SK-N-SH (cell line): ENCODE results near the gene RHBDD3. TPM values are rescaled to one million over a fixed set of nuclear protein-coding genes. Genes with fewer than 3 reads are reported as not detected.

Experiments
- CTCF ChIA-PET: fragments of 300-600, 350-600 bp; formaldehyde crosslinking; extraction: SDS; loops from one replicate; lab custom pipeline; 2021; lab: Yijun Ruan, JAX
- POLR2A ChIA-PET: fragments of 350-600 bp; sonication (Branson Sonifier 250); formaldehyde crosslinking; extraction: SDS; loops from one replicate; lab custom pipeline; 2020; ENCODE audit warnings: antibody characterized with exemption, inconsistent platforms; lab: Yijun Ruan, JAX
- DNase-seq: peaks from one replicate; pipeline ENCODE4 v3.0.0; 2012
- H2AFZ ChIP-seq: fragments of 200-600 bp; sonication (generic); 2 replicates; pipeline ENCODE4 v1.8.1; 2016; ENCODE audit warnings: antibody characterized with exemption, mild to moderate bottlenecking, low read depth
- H3F3A ChIP-seq: fragments of 200-600 bp; sonication (generic); replicated peaks from 2 replicates; pipeline ENCODE3; 2016; ENCODE audit warnings: antibody characterized with exemption, mild to moderate bottlenecking; ENCODE audit not compliant: insufficient read depth
- H3K27ac ChIP-seq, 2 experiments: fragments of 200-500 bp in 1 of 2; fragments of 200-600 bp in 1 of 2; sonication (Bioruptor generic) in 1 of 2; sonication (generic), shearing (Covaris generic) in 1 of 2; 2 replicates each; pipeline versions ENCODE4 v1.5.1 to v1.6.1; 2014 to 2016; ENCODE audit warnings: low read depth in 2 of 2, inconsistent platforms in 1 of 2, low read length in 1 of 2, mild to moderate bottlenecking in 1 of 2, mixed read lengths in 1 of 2
- H3K27me3 ChIP-seq: fragments of 200-600 bp; sonication (generic), shearing (Covaris generic); 2 replicates; pipeline ENCODE4 v1.6.1; 2016; ENCODE audit warnings: mixed run types; ENCODE audit not compliant: insufficient read depth
- H3K36me3 ChIP-seq, 2 experiments: fragments of 200-500 bp in 1 of 2; fragments of 200-600 bp in 1 of 2; sonication (Bioruptor generic) in 1 of 2; sonication (generic) in 1 of 2; replicated peaks in 1 of 2; 2 replicates each; pipeline versions ENCODE3 to v1.5.1; 2014 to 2016; ENCODE audit warnings: low read length in 1 of 2, mild to moderate bottlenecking in 1 of 2; ENCODE audit not compliant: insufficient read depth in 2 of 2, control insufficient read depth in 1 of 2
- H3K4me1 ChIP-seq, 2 experiments: fragments of 200-500 bp in 1 of 2; fragments of 200-600 bp in 1 of 2; sonication (Bioruptor generic) in 1 of 2; sonication (generic), shearing (Covaris generic) in 1 of 2; 2 replicates each; pipeline versions ENCODE4 v1.5.1 to v1.6.1; 2014 to 2016; ENCODE audit warnings: low read depth in 1 of 2, low read length in 1 of 2, mixed run types in 1 of 2; ENCODE audit not compliant: insufficient read depth in 2 of 2, control insufficient read depth in 1 of 2
- H3K4me2 ChIP-seq: fragments of 200-600 bp; sonication (generic), shearing (Covaris generic); 2 replicates; pipeline ENCODE4 v1.6.1; 2017; ENCODE audit warnings: mixed run types
- H3K4me3 ChIP-seq, 2 experiments: fragments of 200-500 bp in 1 of 2; fragments of 200-600 bp in 1 of 2; sonication (Bioruptor generic) in 1 of 2; sonication (generic), shearing (Covaris generic) in 1 of 2; 2 replicates each; pipeline versions ENCODE4 v1.5.1 to v1.8.1; 2014 to 2016; ENCODE audit warnings: low read depth in 2 of 2, inconsistent platforms in 1 of 2, low read length in 1 of 2, mild to moderate bottlenecking in 1 of 2, mixed read lengths in 1 of 2, moderate library complexity in 1 of 2
- H3K79me2 ChIP-seq: fragments of 200-600 bp; sonication (generic); 2 replicates; pipeline ENCODE4 v1.8.1; 2017; ENCODE audit warnings: mild to moderate bottlenecking; ENCODE audit not compliant: insufficient read depth
- H3K9ac ChIP-seq: fragments of 200-600 bp; sonication (generic); 2 replicates; pipeline ENCODE4 v1.6.1; 2017; ENCODE audit warnings: mixed run types
- H3K9me2 ChIP-seq: fragments of 200-600 bp; sonication (generic); 2 replicates; pipeline ENCODE4 v1.6.1; 2017; ENCODE audit warnings: mixed run types
- H3K9me3 ChIP-seq: fragments of 200-600 bp; sonication (generic); 2 replicates; pipeline ENCODE4 v1.6.1; 2017; ENCODE audit warnings: mixed run types, mild to moderate bottlenecking, moderate library complexity
- H4K20me1 ChIP-seq: fragments of 200-600 bp; sonication (generic); 2 replicates; pipeline ENCODE4 v1.6.1; 2017; ENCODE audit warnings: mild to moderate bottlenecking, mixed run types; ENCODE audit not compliant: insufficient read depth
- CHD2 ChIP-seq: fragments of 150-350 bp; IDR thresholded peaks from 2 replicates; pipeline ENCODE4 v1.6.1; 2018; ENCODE audit warnings: low read length; ENCODE audit not compliant: partially characterized antibody
- ELF1 ChIP-seq: IDR thresholded peaks from 2 replicates; pipeline ENCODE4 v1.4.0; 2012
- EP300 ChIP-seq, 2 experiments: IDR thresholded peaks; 2 replicates each; pipeline versions ENCODE4 v1.4.0 to v1.6.1; 2012; ENCODE audit warnings: borderline replicate concordance in 1 of 2, low read depth in 1 of 2, low read length in 1 of 2
- FOSL2 ChIP-seq: IDR thresholded peaks from 2 replicates; pipeline ENCODE4 v1.4.0; 2012; ENCODE audit warnings: low read depth, mild to moderate bottlenecking, moderate library complexity, borderline replicate concordance
- JUND ChIP-seq: IDR thresholded peaks from 2 replicates; pipeline ENCODE4 v1.4.0; 2012
- MXI1 ChIP-seq: IDR thresholded peaks from 2 replicates; pipeline ENCODE4 v1.6.1; 2012; ENCODE audit warnings: mild to moderate bottlenecking, low read depth, low read length, improper control_type of control experiment
- NRF1 ChIP-seq: IDR thresholded peaks from 2 replicates; pipeline ENCODE4 v1.6.1; 2012; ENCODE audit warnings: low read depth, mild to moderate bottlenecking, low read length
- POLR2AphosphoS5 ChIP-seq: IDR thresholded peaks from 2 replicates; pipeline ENCODE4 v1.6.1; 2012; ENCODE audit warnings: low read depth, low read length
- RAD21 ChIP-seq: IDR thresholded peaks from 2 replicates; pipeline ENCODE4 v1.6.1; 2012; ENCODE audit warnings: mild to moderate bottlenecking, low read length
- RCOR1 ChIP-seq: fragments of 150-350 bp; IDR thresholded peaks from 2 replicates; pipeline ENCODE4 v1.6.1; 2017; ENCODE audit warnings: antibody characterized with exemption, low read length
- RFX5 ChIP-seq: IDR thresholded peaks from 2 replicates; pipeline ENCODE4 v1.6.1; 2012; ENCODE audit warnings: mild to moderate bottlenecking, improper control_type of control experiment, low read length
- SIN3A ChIP-seq: IDR thresholded peaks from 2 replicates; pipeline ENCODE4 v1.6.1; 2012; ENCODE audit warnings: low read depth, mild to moderate bottlenecking, low read length, moderate library complexity, borderline replicate concordance
- SMC3 ChIP-seq: IDR thresholded peaks from 2 replicates; pipeline ENCODE4 v1.6.1; 2012; ENCODE audit warnings: low read depth, low read length, improper control_type of control experiment
- TAF1 ChIP-seq: IDR thresholded peaks from 2 replicates; pipeline ENCODE4 v1.6.1; 2012; ENCODE audit warnings: low read depth, mild to moderate bottlenecking, low read length, moderate library complexity, borderline replicate concordance
- TEAD4 ChIP-seq: IDR thresholded peaks from 2 replicates; pipeline ENCODE4 v1.4.0; 2012; ENCODE audit warnings: mild to moderate bottlenecking, borderline replicate concordance; ENCODE audit not compliant: insufficient read depth
- YY1 ChIP-seq: IDR thresholded peaks from 2 replicates; pipeline ENCODE4 v1.4.0; 2012; ENCODE audit warnings: low read depth, mild to moderate bottlenecking
- whole genome bisulfite sequencing: methylation state at CpG from one replicate; pipeline ENCODE4 v1.1.6; 2017; ENCODE audit warnings: low lambda C conversion rate; 5-methylcytosine and 5-hydroxymethylcytosine counted together
- polyA plus RNA-seq, 3 experiments: library from polyadenylated mRNA; depleted of rRNA; stranded (reverse); fragments of >200 nt; gene quantifications; 2 replicates each; pipeline ENCODE4 v1.2.3, GENCODE V29; 2012
- TF ChIP-seq, protein P1 (sequence below): fragments of 150-350 bp; IDR thresholded peaks from 2 replicates; pipeline ENCODE4 v1.6.1; 2017; ENCODE audit warnings: antibody characterized with exemption, low read length, low read depth, borderline replicate concordance
- TF ChIP-seq, protein P2 (sequence below): fragments of 200-600 bp; sonication (generic); IDR thresholded peaks from 2 replicates; pipeline ENCODE4 v1.6.1; 2017; ENCODE audit warnings: antibody characterized with exemption, mild to moderate bottlenecking, moderate library complexity
- TF ChIP-seq, protein P3 (sequence below): fragments of 150-350 bp; IDR thresholded peaks from 2 replicates; pipeline ENCODE4 v1.6.1; 2016; ENCODE audit warnings: mild to moderate bottlenecking, low read depth, low read length
- TF ChIP-seq, protein P4 (sequence below): IDR thresholded peaks from 2 replicates; pipeline ENCODE4 v1.4.0; 2012; ENCODE audit warnings: low read depth, borderline replicate concordance
- TF ChIP-seq, protein P5 (sequence below): IDR thresholded peaks from 2 replicates; pipeline ENCODE4 v1.4.0; 2012; ENCODE audit warnings: low read depth

Gene RHBDD3
- 19.0 and 23.0 TPM in 2 replicates for polyA plus RNA-seq (2012; rRNA removed)
- 7.0 and 12.1 TPM in 2 replicates for polyA plus RNA-seq (2012; cell fraction: cytosol; rRNA removed)
- 47.6 and 71.1 TPM in 2 replicates for polyA plus RNA-seq (2012; cell fraction: nucleus; rRNA removed)

DNA sequence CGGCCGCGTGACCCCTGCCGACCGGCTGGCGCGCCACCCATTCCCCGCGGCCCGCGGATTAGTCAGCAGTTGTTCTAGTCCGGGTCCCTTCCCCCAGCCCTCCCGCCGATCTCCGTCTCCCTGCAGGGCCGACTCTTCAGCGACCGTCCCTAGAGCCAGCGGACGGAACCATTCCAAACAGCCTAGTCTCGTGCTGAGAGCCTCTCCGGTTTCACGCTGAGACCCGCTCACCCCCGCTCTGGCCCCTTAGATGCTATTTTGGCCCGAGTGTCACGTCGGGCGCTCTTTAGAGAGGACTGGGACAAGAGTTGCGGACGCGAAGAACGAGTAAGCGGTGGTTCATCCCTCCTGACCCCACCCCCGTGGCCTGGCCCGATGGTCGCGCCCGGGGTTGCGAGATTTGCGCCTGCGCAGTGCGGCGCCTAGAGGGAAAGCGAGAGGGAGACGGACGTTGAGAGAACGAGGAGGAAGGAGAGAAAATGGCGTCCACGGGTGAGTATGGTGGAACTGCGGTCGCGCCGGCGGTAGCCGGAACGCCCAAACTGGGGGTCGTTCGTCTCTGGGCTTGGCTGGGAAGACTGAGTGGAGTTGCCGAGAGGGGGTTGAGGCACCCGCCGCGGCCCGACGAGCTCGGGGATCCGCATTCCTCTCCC lies at the start of gene RHBDD3, which contains the start of gene EWSR1:
TSS of gene RHBDD3 (minus strand) at position 124 of the 653 bp plus-strand sequence. CDS start 2,355 bp downstream, outside the sequence.
TSS of gene EWSR1 (plus strand) at position 411 of the 653 bp plus-strand sequence. CDS start at position 480, 69 bp downstream.
- peaks cover 25 to 39% of the 10 kb centered on the region in 2 experiments for H3K4me1 ChIP-seq
- H3K9me3 ChIP-seq, result no peaks in the 10 kb centered on the region
- H3F3A ChIP-seq, result peaks cover 3% of the 10 kb centered on the region
- peaks cover 44% of the 10 kb centered on the region for H4K20me1 ChIP-seq
- peak within 1 kb of the TSS; percentile 99 for H3K9ac ChIP-seq
- H3K9me2 ChIP-seq, result no peaks in the 10 kb centered on the region
- no peaks in the 10 kb centered on the region for H3K27me3 ChIP-seq
- ChIA-PET CTCF (interaction anchor here (0.9 to 7.7 kb wide), 4 partner anchors 22 to 91 kb away, joined by 3 to 40 read pairs (median 4); partner anchors contain the start of gene GAS2L1), POLR2A (interaction anchor here (1.1 kb wide), 1 partner anchor 46 kb away, joined by 3 read pairs; no protein-coding TSS in a partner anchor)
- TF ChIP-seq POLR2AphosphoS5 (peak; percentile 61; the same call in 1 of the 2 replicates), SIN3A (peak; percentile 72; the same call in 1 of the 2 replicates), RCOR1 (no peak), MXI1 (peak; percentile 81), TEAD4 (0 out of 2 replicates have a peak, but pooled peaks have one; percentile 21), NRF1 (peak; percentile 75), RAD21 (no peak), FOSL2 (peak; percentile 43; the same call in 1 of the 2 replicates), RFX5 (peak; percentile 25; the same call in 1 of the 2 replicates), EP300 (IDR thresholded peaks at IDR 0.05; ENCODE audit: borderline replicate concordance in 1 of 2, low read depth in 1 of 2, low read length in 1 of 2) (peak in 1 of 2 experiments; percentile 76; a peak in 2 of 4 replicates), ELF1 (peak; percentile 23; the same call in 1 of the 2 replicates), CHD2 (peak; percentile 81), YY1 (peak; percentile 88), JUND (peak; percentile 50), TAF1 (peak; percentile 95), SMC3 (no peak)
- TF ChIP-seq, protein P1, sequence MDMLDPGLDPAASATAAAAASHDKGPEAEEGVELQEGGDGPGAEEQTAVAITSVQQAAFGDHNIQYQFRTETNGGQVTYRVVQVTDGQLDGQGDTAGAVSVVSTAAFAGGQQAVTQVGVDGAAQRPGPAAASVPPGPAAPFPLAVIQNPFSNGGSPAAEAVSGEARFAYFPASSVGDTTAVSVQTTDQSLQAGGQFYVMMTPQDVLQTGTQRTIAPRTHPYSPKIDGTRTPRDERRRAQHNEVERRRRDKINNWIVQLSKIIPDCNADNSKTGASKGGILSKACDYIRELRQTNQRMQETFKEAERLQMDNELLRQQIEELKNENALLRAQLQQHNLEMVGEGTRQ, result no peak
- TF ChIP-seq, protein P2, sequence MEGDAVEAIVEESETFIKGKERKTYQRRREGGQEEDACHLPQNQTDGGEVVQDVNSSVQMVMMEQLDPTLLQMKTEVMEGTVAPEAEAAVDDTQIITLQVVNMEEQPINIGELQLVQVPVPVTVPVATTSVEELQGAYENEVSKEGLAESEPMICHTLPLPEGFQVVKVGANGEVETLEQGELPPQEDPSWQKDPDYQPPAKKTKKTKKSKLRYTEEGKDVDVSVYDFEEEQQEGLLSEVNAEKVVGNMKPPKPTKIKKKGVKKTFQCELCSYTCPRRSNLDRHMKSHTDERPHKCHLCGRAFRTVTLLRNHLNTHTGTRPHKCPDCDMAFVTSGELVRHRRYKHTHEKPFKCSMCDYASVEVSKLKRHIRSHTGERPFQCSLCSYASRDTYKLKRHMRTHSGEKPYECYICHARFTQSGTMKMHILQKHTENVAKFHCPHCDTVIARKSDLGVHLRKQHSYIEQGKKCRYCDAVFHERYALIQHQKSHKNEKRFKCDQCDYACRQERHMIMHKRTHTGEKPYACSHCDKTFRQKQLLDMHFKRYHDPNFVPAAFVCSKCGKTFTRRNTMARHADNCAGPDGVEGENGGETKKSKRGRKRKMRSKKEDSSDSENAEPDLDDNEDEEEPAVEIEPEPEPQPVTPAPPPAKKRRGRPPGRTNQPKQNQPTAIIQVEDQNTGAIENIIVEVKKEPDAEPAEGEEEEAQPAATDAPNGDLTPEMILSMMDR, result no peak
- TF ChIP-seq, protein P3, sequence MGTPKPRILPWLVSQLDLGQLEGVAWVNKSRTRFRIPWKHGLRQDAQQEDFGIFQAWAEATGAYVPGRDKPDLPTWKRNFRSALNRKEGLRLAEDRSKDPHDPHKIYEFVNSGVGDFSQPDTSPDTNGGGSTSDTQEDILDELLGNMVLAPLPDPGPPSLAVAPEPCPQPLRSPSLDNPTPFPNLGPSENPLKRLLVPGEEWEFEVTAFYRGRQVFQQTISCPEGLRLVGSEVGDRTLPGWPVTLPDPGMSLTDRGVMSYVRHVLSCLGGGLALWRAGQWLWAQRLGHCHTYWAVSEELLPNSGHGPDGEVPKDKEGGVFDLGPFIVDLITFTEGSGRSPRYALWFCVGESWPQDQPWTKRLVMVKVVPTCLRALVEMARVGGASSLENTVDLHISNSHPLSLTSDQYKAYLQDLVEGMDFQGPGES, result peak; percentile 82
- TF ChIP-seq, protein P4, sequence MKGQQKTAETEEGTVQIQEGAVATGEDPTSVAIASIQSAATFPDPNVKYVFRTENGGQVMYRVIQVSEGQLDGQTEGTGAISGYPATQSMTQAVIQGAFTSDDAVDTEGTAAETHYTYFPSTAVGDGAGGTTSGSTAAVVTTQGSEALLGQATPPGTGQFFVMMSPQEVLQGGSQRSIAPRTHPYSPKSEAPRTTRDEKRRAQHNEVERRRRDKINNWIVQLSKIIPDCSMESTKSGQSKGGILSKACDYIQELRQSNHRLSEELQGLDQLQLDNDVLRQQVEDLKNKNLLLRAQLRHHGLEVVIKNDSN, result peak; percentile 44; the same call in 1 of the 2 replicates
- TF ChIP-seq, protein P5, sequence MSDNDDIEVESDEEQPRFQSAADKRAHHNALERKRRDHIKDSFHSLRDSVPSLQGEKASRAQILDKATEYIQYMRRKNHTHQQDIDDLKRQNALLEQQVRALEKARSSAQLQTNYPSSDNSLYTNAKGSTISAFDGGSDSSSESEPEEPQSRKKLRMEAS, result peak; percentile 72; the same call in 1 of the 2 replicates
- peak within 1 kb of the TSS; percentile 83 for H2AFZ ChIP-seq
- H3K27ac ChIP-seq, result peak within 1 kb of the TSS; percentile 95 to 99
- peak within 1 kb of the TSS; percentile 95 to 97 for H3K4me3 ChIP-seq
- H3K79me2 ChIP-seq, result peaks cover 69% of the 10 kb centered on the region
- peak within 1 kb of the TSS; percentile 99 for H3K4me2 ChIP-seq
- H3K36me3 ChIP-seq, result peaks cover 40 to 41% of the 10 kb centered on the region in 2 experiments
- DNase-seq, result peak; percentile 97
- 1% methylated on average over 50 of the region's 67 CpGs for WGBS
